ENCODE results near the gene YJU2. TPM values are rescaled to one million over a fixed set of nuclear protein-coding genes. Genes with fewer than 3 reads are reported as not detected.

YJU2 gene
- total RNA-seq, 1 donor from 2014 or later = 13.7 TPM

DNA sequence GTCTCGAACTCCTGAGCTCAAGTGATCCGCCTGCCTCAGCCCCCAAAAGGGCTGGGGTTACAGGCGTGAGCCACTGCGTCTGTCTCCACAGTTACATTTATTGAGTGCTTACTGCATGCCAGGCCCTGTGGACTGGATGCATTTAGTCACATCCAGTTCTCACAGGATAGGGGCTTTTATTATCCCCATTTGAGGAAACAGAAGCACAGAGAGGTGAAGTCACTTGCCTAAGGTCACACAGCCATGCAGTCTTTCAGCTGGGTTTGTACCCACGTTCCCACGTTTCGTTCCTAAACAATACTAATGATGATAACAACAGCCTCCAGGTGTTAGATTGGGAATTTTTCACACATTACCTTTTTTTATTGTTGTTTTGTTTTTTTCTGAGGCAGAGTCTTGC is 26.7 kb upstream of the YJU2 start:
- no peak for DNase-seq (ENCODE audit: low spot score)
- Mint-ChIP-seq H3K27me3 (ENCODE audit: low read depth) (no peaks in the 10 kb centered on the region), H3K27ac (ENCODE audit: unreplicated experiment) (no peak overlapping the region), H3K4me1 (ENCODE audit: low read depth) (no peaks in the 10 kb centered on the region), H3K4me3 (ENCODE audit: unreplicated experiment) (no peak overlapping the region), H3K9me3 (ENCODE audit: low read depth) (no peaks in the 10 kb centered on the region), H3K36me3 (ENCODE audit: low read depth) (no peaks in the 10 kb centered on the region)
- TF ChIP-seq, protein P1, sequence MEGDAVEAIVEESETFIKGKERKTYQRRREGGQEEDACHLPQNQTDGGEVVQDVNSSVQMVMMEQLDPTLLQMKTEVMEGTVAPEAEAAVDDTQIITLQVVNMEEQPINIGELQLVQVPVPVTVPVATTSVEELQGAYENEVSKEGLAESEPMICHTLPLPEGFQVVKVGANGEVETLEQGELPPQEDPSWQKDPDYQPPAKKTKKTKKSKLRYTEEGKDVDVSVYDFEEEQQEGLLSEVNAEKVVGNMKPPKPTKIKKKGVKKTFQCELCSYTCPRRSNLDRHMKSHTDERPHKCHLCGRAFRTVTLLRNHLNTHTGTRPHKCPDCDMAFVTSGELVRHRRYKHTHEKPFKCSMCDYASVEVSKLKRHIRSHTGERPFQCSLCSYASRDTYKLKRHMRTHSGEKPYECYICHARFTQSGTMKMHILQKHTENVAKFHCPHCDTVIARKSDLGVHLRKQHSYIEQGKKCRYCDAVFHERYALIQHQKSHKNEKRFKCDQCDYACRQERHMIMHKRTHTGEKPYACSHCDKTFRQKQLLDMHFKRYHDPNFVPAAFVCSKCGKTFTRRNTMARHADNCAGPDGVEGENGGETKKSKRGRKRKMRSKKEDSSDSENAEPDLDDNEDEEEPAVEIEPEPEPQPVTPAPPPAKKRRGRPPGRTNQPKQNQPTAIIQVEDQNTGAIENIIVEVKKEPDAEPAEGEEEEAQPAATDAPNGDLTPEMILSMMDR (IDR thresholded peaks at IDR 0.05) = no peak

DNA sequence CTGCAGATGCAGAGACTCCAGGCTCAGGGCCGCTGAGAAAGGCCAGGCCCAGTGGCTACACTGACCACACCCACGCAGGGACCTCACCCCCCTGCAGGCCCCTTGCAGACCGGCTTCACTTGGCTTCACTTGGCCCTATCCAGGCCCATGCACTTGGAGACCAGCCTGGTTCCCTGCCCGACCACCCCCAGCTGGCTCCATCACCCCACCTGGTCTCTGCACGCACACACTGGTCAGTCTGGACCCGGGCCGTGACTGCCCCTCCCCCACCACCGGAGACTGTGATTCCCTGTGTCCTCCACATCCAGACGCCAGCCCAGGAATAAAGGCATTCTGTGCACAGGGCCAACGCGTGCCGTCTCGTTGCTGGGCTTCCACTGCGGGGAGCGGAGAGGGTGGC is 22.4 kb upstream of the YJU2 start:
- no peak overlapping the region for H3K27ac Mint-ChIP-seq (ENCODE audit: unreplicated experiment)
- DNase-seq (ENCODE audit: low spot score) = no peak
- TF ChIP-seq, protein P1 (IDR thresholded peaks at IDR 0.05) = no peak
- H3K4me3 Mint-ChIP-seq (ENCODE audit: unreplicated experiment) = no peak overlapping the region
- H3K4me1 Mint-ChIP-seq (ENCODE audit: low read depth) = no peaks in the 10 kb centered on the region
- no peaks in the 10 kb centered on the region for H3K36me3 Mint-ChIP-seq (ENCODE audit: low read depth)
- H3K9me3 Mint-ChIP-seq (ENCODE audit: low read depth) = no peaks in the 10 kb centered on the region
- peaks cover 6% of the 10 kb centered on the region for H3K27me3 Mint-ChIP-seq (ENCODE audit: low read depth)

DNA sequence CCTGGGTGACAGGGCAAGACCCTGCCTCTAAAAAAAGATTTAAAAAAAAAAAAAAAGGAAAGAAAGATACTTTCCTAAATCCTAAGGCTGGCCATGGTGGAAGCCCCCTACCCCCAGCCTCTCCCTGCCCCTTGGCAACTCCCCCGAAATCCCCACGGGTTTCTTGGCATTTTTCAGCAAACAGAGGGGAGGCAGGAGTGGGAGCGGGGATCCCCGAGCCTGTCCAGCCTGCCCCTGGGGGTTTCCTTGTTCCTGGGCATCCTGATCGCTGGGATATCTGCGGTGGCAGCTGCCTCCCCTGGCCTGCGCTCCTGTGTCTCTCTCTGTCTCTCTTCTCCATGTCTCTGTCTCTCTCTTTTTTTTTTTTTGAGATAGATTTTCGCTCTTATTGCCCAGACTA is 21.0 kb upstream of the YJU2 start:
- Mint-ChIP-seq H3K27ac (ENCODE audit: unreplicated experiment) (no peak overlapping the region), H3K4me3 (ENCODE audit: unreplicated experiment) (no peak overlapping the region), H3K36me3 (ENCODE audit: low read depth) (no peaks in the 10 kb centered on the region), H3K9me3 (ENCODE audit: low read depth) (no peaks in the 10 kb centered on the region), H3K4me1 (ENCODE audit: low read depth) (no peaks in the 10 kb centered on the region), H3K27me3 (ENCODE audit: low read depth) (peaks cover 6% of the 10 kb centered on the region)
- no peak for DNase-seq (ENCODE audit: low spot score)
- TF ChIP-seq, protein P1 (IDR thresholded peaks at IDR 0.05) = no peak

DNA sequence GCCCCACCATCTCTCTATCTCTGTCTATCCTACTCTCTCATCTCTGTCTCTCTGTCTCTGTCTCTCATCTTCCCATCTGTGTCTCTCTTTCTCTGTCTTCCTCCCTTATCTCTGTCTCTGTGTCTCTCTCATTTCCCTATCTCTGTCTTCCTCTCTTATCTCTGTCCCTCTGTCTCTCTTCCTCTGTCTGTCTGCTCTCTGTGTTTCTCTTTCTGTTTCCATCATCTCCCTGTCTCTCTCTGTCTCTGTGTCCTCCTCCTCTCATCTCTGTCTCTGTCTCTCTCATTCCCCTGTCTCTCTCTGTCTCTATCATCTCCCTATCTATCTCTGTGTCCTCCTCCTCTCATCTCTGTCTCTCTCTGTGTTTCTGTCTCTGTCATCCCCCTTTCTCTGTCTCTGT is 19.1 kb upstream of the YJU2 start:
- DNase-seq (ENCODE audit: low spot score) = no peak
- Mint-ChIP-seq H3K27ac (ENCODE audit: unreplicated experiment) (no peak overlapping the region), H3K9me3 (ENCODE audit: low read depth) (no peaks in the 10 kb centered on the region), H3K4me3 (ENCODE audit: unreplicated experiment) (no peak overlapping the region), H3K36me3 (ENCODE audit: low read depth) (no peaks in the 10 kb centered on the region), H3K4me1 (ENCODE audit: low read depth) (no peaks in the 10 kb centered on the region), H3K27me3 (ENCODE audit: low read depth) (peaks cover 6% of the 10 kb centered on the region)
- TF ChIP-seq, protein P1 (IDR thresholded peaks at IDR 0.05) = no peak

DNA sequence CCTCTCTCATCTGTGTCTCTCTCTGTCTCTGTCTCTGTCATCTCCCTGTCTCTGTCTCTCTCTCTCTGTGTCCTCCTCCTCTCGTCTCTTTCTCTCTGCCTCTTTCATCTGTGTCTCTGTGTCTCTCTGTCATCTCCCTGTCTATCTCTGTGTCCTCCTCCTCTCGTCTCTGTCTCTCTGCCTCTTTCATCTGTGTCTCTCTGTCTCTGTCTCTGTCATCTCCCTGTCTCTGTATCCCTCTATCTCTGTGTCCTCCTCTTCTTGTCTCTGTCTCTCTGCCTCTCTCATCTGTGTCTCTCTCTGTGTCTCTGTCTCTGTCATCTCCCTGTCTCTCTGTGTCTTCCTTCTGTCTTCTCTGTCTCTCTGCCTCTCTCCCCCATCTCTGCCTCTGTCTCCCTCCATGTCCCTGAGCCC is 18.1 kb upstream of the YJU2 start:
- TF ChIP-seq, protein P1 (IDR thresholded peaks at IDR 0.05) = no peak
- Mint-ChIP-seq H3K4me3 (ENCODE audit: unreplicated experiment) (no peak overlapping the region), H3K27ac (ENCODE audit: unreplicated experiment) (no peak overlapping the region), H3K27me3 (ENCODE audit: low read depth) (peaks cover 10% of the 10 kb centered on the region), H3K36me3 (ENCODE audit: low read depth) (no peaks in the 10 kb centered on the region), H3K4me1 (ENCODE audit: low read depth) (no peaks in the 10 kb centered on the region), H3K9me3 (ENCODE audit: low read depth) (no peaks in the 10 kb centered on the region)
- no peak for DNase-seq (ENCODE audit: low spot score)

All from chondrocyte (in vitro differentiated cells).